Umbilical cord (tissue), 2 donors: ENCODE measurements around the gene MOCS2. TPM values are rescaled to one million over a fixed set of nuclear protein-coding genes. Genes with fewer than 3 reads are reported as not detected.
A peak's percentile ranks its signal among the peaks of the same experiment; 100 is the strongest.

Experiments
- DNase-seq: peaks from one replicate; pipeline ENCODE4 v3.0.0-alpha.2; 2015; ENCODE audit warnings: low spot score
- total RNA-seq: library from RNA; depleted of rRNA; stranded (reverse); fragments of >200 nt; gene quantifications from one replicate; pipeline ENCODE4 v1.2.3, GENCODE V29; 2014; ENCODE audit warnings: low replicate concordance; ENCODE audit not compliant: insufficient read depth

The MOCS2 gene
- total RNA-seq, 1 donor from 2014 or later = 51.8 TPM

DNA sequence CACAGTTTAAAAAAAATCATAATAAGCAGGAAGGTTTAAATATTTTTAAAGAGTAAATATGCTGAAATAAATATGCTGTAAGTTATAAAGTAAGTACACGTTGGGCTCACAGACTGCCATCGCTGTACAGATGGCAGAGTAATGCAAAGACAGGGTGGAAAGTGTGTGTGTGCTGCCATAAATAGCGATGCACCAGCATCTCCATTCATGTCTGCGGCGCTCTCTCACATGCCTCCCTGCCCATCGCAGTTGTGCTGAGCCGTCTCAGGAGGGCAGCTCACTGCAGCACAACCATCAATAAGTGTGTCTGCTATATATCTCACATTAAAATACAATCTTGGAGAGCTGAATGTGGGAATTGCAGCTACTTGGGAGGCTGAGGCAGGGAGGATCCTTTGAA is 14.3 kb downstream of the MOCS2 start:
- no peak for DNase-seq

GRCh38 chr5:53092242-53092641 is 17.3 kb downstream of the MOCS2 start:
- no peak for DNase-seq

DNA sequence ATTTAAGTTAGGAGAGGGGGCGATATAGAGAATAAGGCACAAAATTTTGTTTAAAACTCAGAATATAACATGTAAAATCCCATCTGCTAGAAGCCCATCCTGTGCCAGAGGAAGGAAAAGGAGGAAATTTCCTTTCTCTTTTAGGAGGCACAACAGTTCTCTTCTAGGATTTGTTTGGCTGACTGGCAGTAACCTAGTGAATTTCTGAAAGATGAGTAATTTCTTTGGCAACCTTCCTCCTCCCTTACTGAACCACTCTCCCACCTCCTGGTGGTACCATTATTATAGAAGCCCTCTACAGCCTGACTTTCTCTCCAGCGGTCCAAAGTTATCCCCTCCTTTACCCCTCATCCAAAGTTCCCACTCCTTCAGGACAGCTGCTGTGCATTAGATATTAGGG is 18.3 kb downstream of the MOCS2 start:
- DNase-seq = no peak

- DNase-seq = no peak
Measured at GRCh38 chr5:53090229-53090628, 19.3 kb downstream of the MOCS2 start.

DNA sequence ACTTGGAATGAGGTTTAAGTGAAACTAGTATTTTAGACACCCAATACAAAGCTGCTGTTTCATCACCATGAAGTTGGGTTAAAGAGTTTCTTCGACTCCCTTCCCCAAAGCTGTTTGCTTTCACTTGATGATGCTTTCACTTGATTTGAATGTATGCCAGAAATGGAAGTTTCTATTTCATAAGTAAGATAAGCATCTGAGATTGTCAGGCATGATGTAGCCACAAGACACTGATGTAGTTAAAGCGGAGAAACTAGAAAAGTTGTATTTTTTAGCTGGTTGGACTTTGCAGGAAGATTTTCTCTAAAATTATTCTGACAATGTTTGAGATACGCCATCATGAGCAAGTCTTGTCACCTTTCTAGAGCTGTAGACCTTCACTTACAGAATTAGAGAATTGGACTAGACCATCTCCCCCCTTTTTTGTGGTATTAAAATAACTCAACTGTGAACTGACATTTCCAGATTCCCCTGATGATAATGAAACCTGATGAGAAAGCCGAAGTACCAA is 20.0 kb downstream of the MOCS2 start:
- peak; percentile 40 for DNase-seq

DNA sequence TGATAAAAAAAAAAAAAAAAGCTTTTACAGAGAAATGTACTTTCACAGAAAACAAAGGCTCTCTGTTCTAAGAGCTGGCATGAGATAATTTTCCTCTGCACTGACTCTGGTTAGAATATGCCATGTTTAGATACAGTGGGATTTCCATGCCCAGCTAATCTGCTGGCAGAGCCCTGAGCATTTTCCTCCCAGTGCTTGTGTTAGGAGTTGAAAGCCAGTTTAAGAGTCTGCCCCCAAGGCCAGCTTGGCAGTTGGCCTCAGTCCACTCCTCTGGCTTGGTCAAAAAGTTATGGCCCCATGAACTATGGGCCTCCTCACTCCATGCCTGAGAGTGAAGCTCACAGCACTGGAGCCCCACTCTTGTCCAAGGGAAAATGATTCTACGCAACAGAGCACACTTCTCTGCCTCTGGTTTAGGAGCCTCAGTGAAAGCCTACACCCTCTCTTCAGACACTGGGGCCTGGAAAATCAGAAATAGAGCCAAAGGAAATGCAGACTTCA is 21.9 kb downstream of the MOCS2 start:
- DNase-seq = no peak

DNA sequence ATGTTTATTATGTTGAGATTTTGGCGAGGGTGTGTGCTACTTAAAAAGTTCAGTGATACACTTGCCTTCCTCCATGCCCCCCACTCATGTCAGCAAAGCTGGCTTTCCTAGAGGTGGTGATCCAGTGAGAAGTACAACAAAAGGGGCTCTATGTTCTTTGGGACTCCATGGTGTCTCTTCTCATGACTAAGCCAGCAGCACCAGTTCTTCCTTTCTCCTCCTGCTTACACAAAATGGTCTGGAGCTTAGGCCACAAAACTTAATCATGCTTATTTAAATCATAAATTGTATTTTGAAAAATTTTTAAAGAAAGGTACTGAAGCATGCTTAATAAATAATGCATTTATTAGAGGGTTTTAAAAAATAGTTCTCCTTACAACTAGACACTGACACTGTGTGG is 22.4 kb downstream of the MOCS2 start:
- DNase-seq = no peak

GRCh38 chr5:53084546-53085255 is 24.9 kb downstream of the MOCS2 start:
- DNase-seq = no peak

GRCh38 chr5:53083927-53084326 is 25.6 kb downstream of the MOCS2 start:
- DNase-seq = no peak

GRCh38 chr5:53080271-53080670 is 29.3 kb downstream of the MOCS2 start:
- no peak for DNase-seq

DNA sequence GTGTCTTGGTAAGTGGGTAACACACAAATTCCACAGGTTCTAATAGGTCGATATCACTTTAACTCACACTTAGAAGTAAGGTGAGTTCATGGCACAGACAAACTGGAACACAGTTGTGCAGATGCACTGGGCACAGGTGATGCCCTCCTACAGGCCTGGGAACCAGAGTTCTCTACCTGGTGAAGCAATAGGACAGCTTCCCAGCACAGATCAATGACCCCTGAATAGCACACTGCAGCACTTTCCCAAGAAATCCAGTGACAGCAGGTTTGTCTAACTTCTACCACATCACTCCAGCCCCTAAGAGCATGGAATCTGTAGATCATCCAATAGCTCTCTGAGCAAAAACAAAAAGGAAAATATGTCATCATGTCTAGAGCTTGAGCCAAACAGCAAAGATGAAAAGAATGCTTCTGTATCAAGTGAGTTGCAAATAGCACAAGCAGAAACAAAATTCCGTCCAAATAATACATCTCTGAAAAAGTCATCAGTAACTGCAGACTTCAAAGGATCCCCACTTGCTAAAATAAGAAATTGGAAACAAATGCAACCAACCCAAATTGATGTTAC is 33.5 kb downstream of the MOCS2 start:
- DNase-seq = peak; percentile 51

DNA sequence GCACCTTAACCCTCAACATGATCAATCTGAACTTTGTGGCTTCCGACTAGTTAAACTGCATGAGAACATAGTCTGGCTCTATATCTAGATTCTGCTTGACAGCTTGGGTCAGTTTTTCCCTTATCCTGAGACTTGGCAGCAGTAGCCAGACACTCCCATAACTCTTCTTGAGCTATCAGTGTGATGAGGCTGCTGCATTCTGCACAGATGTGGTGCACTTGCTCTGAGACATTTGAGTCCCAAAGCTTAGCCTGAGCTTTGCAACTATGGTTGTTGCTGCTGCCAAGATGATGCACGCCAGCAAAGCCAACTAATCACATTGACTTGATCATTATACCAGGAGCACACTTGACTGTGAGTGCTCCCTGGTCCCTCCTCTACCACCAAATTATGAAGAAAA is 36.2 kb downstream of the MOCS2 start:
- peak; percentile 87 for DNase-seq

- no peak for DNase-seq
Measured at GRCh38 chr5:53071738-53072137, 37.8 kb downstream of the MOCS2 start.

DNA sequence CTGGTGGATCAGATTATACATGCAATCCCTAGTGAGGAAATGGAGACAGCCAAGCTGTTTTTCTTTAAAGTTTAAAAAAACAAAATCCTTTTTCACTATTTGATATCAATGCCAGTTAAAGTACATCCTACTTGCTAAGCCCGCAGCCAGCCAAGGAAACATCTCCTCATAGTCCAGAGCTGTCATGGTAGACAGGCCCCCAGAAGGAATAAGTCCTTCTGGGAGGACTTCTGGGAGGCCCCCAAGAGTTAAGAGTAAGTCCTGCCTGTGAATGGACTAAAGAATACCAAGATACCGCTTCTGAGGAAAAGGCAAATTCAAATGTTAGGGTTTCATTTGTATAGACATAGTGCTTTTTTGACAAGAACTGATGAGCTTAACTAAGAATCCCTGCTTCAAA is 38.3 kb downstream of the MOCS2 start:
- DNase-seq = peak; percentile 23

GRCh38 chr5:53069626-53070025 is 39.9 kb downstream of the MOCS2 start:
- no peak for DNase-seq

GRCh38 chr5:53068291-53068836 is 41.2 kb downstream of the MOCS2 start:
- no peak for DNase-seq

DNA sequence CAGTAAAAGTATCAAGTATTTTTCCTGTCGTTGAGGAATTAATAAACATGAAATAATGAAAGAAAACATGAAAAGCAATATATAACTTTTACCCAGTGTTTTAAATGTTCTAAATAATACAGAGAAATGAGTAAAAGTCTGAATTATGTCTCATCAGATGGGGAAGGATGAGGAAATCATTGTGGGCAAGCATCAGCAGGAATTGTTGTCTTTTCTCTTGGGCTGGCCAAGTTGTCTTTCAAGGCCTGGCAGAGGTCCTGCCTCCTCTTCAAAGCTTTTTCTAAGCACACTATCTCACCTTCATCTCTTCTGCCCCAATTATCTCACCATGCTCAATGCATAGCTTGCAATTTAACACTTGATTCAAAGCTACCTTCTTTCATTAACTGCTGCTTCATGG is 41.9 kb downstream of the MOCS2 start:
- DNase-seq = no peak

DNA sequence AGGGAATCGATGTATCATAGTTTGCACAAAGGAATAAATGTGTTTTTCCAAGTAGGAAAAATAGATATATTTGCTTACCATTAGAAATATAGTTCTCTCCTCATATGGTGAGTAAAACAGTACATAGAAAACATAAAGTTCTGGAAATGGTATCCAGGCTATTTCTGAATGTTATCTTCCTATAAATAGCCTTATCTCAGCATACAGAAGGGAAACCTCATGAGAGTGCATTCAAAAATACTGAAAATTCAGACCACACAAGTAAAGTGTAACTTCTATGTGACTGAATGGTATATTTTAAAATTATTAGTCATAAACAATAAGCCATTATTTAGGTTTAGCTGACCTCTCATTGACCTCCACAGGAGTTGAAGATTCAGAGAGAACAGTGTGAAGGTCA is 43.5 kb downstream of the MOCS2 start:
- no peak for DNase-seq

- DNase-seq = no peak
Measured at GRCh38 chr5:53063791-53064190, 45.8 kb downstream of the MOCS2 start.

DNA sequence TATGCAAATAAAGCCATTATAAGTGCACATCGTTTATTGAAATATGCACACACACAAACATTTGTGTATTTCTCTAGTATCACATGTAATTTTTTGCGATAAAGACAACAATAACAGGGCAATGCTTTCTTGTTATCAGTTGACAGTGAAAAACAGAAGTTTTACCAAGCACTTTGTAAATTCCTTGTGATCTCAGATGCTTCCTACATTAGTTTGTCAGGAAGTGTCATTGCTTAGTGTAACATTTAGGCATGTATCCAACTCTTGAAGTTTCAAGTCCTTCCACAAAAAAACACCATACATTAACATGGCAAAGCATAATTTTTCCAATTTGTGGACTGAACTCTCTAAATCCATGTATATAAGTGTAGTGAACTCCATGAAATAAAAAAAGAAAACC is 46.4 kb downstream of the MOCS2 start:
- no peak for DNase-seq

- no peak for DNase-seq
Measured at GRCh38 chr5:53059281-53059680, 50.3 kb downstream of the MOCS2 start.

DNA sequence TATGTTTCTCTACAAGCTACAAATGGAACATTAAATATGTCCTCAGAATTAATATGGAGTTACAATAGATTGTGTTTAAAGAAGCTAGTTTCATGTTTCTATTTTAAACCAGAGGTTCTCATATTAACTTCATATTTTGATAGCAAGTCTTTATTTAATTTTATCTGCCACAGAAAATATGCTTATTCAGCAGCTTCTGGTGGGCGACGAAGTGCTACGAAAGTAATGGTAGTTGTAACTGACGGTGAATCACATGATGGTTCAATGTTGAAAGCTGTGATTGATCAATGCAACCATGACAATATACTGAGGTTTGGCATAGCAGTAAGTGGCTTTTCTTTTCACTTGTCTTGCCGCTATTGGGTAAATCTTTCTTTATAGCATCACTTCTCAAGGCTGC is 54.2 kb downstream of the MOCS2 start:
- no peak for DNase-seq

DNA sequence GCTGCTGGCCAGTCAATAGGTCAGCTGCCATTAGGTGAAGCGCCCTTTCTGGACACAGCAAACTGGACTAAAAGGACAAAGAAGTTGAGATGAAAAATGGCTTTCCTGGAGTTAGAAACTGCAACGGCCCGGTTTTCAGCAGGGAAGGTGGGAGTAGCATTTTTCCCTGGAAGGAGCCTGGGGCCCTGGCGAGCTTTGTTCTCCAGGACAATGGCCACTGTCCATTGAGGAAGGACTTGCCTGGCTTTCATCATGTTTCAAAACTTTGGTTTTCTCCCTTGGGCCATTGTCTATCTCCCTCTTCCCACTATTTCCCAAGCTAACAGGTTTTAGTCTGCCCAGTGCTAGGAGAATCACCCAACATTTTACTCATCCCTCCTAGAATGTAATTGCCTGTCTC is 56.2 kb downstream of the MOCS2 start:
- DNase-seq = no peak
